Activated CD4-positive, alpha-beta T cell treated with anti-CD3 and anti-CD28 coated beads, Interleukin-2, Interleukin-6, amounts not matched to agents 100 ng/mL and 50 ng/mL, durations not matched to agents 16 hours and 8 hours (primary cell): ENCODE measurements around the gene REXO1.
"Not testable (repeated sequence)": the region's sequence is repeated elsewhere in the genome, so short reads cannot be mapped to it uniquely, and the experiment has no call there.

Experiments used
- DNase-seq: peaks from one replicate; pipeline ENCODE4 v3.0.0-alpha.2; 2020

Gene REXO1

GRCh38 chr19:1876496-1877279 lies 28.4 kb upstream of the REXO1 start:
- not testable (repeated sequence) for DNase-seq

- peak; percentile 94 for DNase-seq
These were observed 27.6 kb upstream of the REXO1 start for GRCh38 chr19:1875646-1876495.

- not testable (repeated sequence) for DNase-seq
These were observed 27.0 kb upstream of the REXO1 start for GRCh38 chr19:1875265-1875645.

GRCh38 chr19:1874554-1875185 lies 26.4 kb upstream of the REXO1 start:
- DNase-seq, result peak; percentile 46

DNA sequence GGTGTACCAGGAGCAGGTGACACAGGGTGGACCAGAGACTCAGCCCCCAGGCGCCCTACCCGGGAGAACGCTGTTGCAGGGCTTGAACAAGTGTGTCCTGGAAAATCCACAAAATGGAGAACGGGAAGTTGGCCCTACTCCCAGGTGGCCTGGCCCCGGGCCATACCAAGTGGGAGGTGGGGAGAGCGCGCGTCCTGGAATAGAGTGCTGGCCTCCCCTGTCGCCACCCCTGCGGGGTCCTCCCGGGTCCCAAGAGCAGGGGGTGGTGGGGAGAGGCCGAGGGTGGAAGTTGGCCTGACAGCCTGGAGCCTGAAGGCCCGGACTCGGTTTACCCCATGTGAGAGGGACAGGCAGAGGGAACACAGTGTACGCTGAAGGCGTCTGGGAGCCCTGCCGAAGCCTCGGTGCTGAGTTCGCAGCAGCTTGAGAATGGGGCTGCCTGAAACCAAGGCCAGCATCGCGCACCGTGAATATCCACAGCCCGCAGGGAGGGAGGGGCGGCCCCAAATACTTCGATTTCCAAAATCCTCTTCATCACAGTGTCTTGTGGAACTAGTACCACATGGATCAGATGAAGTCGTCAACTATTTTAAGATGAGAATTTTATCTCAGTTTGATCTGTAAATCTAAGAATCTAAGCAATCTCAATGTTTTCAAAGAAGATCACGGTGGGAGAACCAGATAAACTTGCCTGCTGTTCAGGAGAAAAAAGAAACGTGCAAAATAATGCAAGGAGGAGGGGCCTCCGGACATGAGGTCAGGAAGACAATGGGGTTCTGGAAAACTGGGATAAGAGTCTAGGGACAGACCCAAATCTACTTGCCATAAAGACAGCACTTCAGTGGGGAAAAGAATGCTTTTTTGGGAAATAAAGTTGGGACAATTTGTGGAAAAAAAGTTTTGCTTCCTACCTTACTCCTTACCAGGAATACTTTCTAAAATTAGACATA lies 25.5 kb upstream of the REXO1 start:
- no peak for DNase-seq

GRCh38 chr19:1872807-1873523 lies 24.7 kb upstream of the REXO1 start:
- no peak for DNase-seq

DNA sequence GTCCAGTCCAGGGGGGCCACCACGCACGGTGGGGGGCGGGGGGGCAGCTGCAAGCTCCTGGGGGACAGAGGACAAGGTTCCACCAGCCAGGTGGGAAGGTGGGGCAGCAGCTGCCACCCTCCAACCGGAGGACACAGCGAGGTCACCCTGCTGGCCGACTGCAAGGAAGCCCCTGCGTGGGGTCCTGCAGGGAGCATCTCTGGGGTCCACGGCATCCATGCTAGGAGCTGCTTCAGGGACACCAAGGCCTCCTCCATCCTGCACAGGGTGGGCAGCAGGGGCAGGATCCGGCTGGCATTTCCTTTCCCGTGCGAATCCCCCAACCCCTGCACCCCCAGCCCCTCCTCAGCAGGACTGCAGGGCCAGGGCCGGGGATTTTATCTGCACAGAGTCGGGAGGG lies 23.3 kb upstream of the REXO1 start:
- no peak for DNase-seq

DNA sequence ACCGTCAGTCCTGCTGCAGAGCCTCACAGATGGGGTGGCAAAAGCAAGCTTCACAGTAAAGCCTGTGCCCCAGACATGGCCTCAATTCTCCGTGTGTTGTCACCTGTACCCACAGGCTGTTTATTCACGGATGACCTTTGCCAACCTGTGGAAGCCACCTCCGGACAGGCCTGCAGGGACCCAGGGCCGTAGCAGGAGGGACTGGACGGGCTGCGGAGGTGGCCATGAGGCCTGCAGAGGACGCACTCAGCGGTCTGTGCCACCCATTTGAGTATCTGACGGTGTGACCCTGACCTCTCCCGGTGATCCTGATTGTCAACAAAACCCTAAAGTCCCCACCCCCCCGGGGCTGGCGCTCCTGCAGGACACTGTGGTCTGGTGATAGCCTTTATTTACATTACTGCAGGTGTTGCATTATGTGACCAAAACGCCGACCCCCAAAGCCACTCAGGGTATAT lies 22.9 kb upstream of the REXO1 start:
- DNase-seq, result no peak

DNA sequence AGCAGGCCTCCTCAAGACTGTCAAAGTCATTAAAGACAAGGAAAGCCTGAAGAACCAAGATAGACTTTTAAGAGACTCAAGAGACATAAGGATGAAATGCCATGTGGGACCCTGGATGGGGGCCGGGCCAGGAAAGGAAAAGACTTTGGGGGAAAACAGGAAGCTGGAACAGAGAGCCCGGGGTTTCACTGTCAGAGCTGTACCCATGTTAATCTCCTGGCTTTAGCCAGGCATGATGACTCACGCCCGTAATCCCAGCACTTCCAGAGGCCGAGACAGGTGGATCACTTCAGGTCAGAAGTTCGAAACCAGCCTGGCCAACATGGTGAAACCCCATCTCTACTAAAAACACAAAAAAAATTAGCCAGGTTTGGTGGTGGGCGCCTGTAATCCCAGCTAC lies 20.7 kb upstream of the REXO1 start:
- DNase-seq, result no peak

DNA sequence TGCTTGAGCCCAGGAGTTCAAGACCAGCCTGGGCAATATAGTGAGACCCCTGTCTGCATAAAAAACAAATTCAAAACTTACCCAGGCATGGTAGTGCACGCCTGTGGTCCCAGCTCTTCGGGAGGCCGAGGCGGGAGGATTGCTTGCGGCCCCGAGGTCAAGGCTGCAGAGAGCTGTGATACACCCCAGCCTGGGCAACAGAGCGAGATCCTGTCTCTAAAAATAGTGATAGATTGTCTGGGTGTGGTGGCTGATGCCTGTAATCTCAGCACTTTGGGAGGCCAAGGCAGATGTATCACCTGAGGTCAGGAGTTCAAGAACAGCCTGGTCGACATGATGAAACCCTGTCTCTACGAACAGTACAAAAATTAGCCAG lies 19.1 kb upstream of the REXO1 start:
- no peak for DNase-seq

- no peak for DNase-seq
These were observed 18.5 kb upstream of the REXO1 start for GRCh38 chr19:1866693-1867348.

- no peak for DNase-seq
These were observed 17.1 kb upstream of the REXO1 start for GRCh38 chr19:1865172-1866010.

- DNase-seq, result peak; percentile 77
These were observed 16.3 kb upstream of the REXO1 start for GRCh38 chr19:1864480-1865171.

GRCh38 chr19:1863638-1864479 lies 15.6 kb upstream of the REXO1 start:
- peak; percentile 96 for DNase-seq

- DNase-seq, result no peak
These were observed 15.0 kb upstream of the REXO1 start, which contains the start of gene KLF16 for GRCh38 chr19:1863328-1863637. TSS of gene KLF16 (minus strand) at chr19:1863579. CDS start at chr19:1863497, 82 bp downstream.

- DNase-seq, result peak; percentile 66
These were observed 14.4 kb upstream of the REXO1 start for GRCh38 chr19:1862424-1863327.

GRCh38 chr19:1862068-1862423 lies 13.8 kb upstream of the REXO1 start:
- DNase-seq, result no peak

- DNase-seq, result no peak
These were observed 13.3 kb upstream of the REXO1 start for GRCh38 chr19:1861599-1862031.
